Measurements from ENCODE around the gene ANK3.

Gene ANK3

GRCh38 chr10:60188548-60188947, 201.1 kb downstream of the ANK3 start:
- in situ Hi-C loops (cut with MboI; ENCODE audit: low sequenced_read_pairs), result no loop called here

- in situ Hi-C loops (cut with MboI; ENCODE audit: low sequenced_read_pairs), result no loop called here
These were observed 202.0 kb downstream of the ANK3 start for GRCh38 chr10:60187691-60188090.

GRCh38 chr10:60186315-60187071, 203.2 kb downstream of the ANK3 start:
- in situ Hi-C loops (cut with MboI; ENCODE audit: low sequenced_read_pairs), result no loop called here

GRCh38 chr10:60185421-60185820, 204.3 kb downstream of the ANK3 start:
- in situ Hi-C loops (cut with MboI; ENCODE audit: low sequenced_read_pairs), result no loop called here

GRCh38 chr10:60182691-60183090, 207.0 kb downstream of the ANK3 start:
- in situ Hi-C loops (cut with MboI; ENCODE audit: low sequenced_read_pairs), result no loop called here

GRCh38 chr10:60176925-60177324, 212.8 kb downstream of the ANK3 start:
- in situ Hi-C loops (cut with MboI; ENCODE audit: low sequenced_read_pairs), result no loop called here

- in situ Hi-C loops (cut with MboI; ENCODE audit: low sequenced_read_pairs), result no loop called here
These were observed 214.2 kb downstream of the ANK3 start for GRCh38 chr10:60175441-60175971.

GRCh38 chr10:60172363-60172990, 217.2 kb downstream of the ANK3 start:
- in situ Hi-C loops (cut with MboI; ENCODE audit: low sequenced_read_pairs), result no loop called here

GRCh38 chr10:60171436-60172013, 218.2 kb downstream of the ANK3 start:
- in situ Hi-C loops (cut with MboI; ENCODE audit: low sequenced_read_pairs), result no loop called here

- in situ Hi-C loops (cut with MboI; ENCODE audit: low sequenced_read_pairs), result no loop called here
These were observed 219.4 kb downstream of the ANK3 start for GRCh38 chr10:60170250-60170649.

GRCh38 chr10:60169111-60169510, 220.6 kb downstream of the ANK3 start:
- in situ Hi-C loops (cut with MboI; ENCODE audit: low sequenced_read_pairs), result no loop called here

GRCh38 chr10:60167050-60167449, 222.6 kb downstream of the ANK3 start:
- in situ Hi-C loops (cut with MboI; ENCODE audit: low sequenced_read_pairs), result no loop called here

- in situ Hi-C loops (cut with MboI; ENCODE audit: low sequenced_read_pairs), result no loop called here
These were observed 225.9 kb downstream of the ANK3 start for GRCh38 chr10:60163786-60164185.

GRCh38 chr10:60162631-60163030, 227.0 kb downstream of the ANK3 start:
- in situ Hi-C loops (cut with MboI; ENCODE audit: low sequenced_read_pairs), result no loop called here

- in situ Hi-C loops (cut with MboI; ENCODE audit: low sequenced_read_pairs), result no loop called here
These were observed 233.6 kb downstream of the ANK3 start for GRCh38 chr10:60155943-60156683.

- in situ Hi-C loops (cut with MboI; ENCODE audit: low sequenced_read_pairs), result no loop called here
These were observed 234.4 kb downstream of the ANK3 start for GRCh38 chr10:60155099-60155877.

GRCh38 chr10:60149003-60149402, 240.7 kb downstream of the ANK3 start:
- in situ Hi-C loops (cut with MboI; ENCODE audit: low sequenced_read_pairs), result no loop called here

- in situ Hi-C loops (cut with MboI; ENCODE audit: low sequenced_read_pairs), result no loop called here
These were observed 241.3 kb downstream of the ANK3 start for GRCh38 chr10:60148266-60148840.

- in situ Hi-C loops (cut with MboI; ENCODE audit: low sequenced_read_pairs), result no loop called here
These were observed 242.0 kb downstream of the ANK3 start for GRCh38 chr10:60147576-60148265.

GRCh38 chr10:60147025-60147424, 242.7 kb downstream of the ANK3 start:
- in situ Hi-C loops (cut with MboI; ENCODE audit: low sequenced_read_pairs), result no loop called here

All from hTERT RPE-1 (cell line).